A549 treated with AZD9567 at 1 μM for 4 hours (cell line): ENCODE data around the gene KRTAP10-9. TPM values are rescaled to one million over a fixed set of nuclear protein-coding genes. Genes with fewer than 3 reads are reported as not detected.

Source experiments
- total RNA-seq: library from RNA; stranded (reverse); fragments of 200-300 nt; extraction: Qiagen RNA extraction; gene quantifications from 5 replicates; pipeline ENCODE4 v1.2.3, GENCODE V29; 2022; ENCODE audit not compliant: insufficient read depth

The KRTAP10-9 gene, protein sequence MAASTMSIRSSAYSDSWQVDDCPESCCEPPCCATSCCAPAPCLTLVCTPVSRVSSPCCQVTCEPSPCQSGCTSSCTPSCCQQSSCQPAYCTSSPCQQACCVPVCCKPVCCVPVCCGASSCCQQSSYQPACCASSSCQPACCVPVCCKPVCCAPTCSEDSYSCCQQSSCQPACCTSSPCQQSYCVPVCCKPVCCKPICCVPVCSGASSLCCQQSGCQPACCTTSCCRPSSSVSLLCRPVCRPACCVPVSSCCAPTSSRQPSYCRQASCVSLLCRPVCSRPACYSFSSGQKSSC
- total RNA-seq = not detected in 5 replicates

DNA sequence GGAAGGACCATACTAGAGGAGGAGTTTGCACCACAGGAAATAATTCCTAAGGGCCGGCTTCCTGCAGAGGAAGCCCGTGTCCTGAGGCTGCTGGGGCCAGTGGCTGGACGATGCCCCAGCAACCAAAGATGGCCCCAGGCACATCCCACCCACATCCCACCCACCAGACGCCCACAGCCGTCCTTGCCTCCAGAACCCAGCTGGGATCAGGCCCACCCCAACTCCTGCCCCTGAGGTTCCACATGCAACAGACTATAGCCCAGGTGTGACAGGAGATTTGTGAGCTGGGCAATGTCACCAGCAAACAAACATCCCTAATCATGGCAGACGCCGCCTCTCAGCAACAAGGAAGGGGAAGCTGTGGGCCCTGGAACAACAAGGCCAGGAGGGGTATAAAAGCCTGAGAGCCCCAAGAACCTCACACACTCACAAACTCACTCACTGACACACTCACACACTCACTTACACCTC lies at the start of gene KRTAP10-9:
TSS of gene KRTAP10-9 (plus strand) at position 421 of the 471 bp plus-strand sequence. CDS start 79 bp downstream, outside the sequence.

DNA sequence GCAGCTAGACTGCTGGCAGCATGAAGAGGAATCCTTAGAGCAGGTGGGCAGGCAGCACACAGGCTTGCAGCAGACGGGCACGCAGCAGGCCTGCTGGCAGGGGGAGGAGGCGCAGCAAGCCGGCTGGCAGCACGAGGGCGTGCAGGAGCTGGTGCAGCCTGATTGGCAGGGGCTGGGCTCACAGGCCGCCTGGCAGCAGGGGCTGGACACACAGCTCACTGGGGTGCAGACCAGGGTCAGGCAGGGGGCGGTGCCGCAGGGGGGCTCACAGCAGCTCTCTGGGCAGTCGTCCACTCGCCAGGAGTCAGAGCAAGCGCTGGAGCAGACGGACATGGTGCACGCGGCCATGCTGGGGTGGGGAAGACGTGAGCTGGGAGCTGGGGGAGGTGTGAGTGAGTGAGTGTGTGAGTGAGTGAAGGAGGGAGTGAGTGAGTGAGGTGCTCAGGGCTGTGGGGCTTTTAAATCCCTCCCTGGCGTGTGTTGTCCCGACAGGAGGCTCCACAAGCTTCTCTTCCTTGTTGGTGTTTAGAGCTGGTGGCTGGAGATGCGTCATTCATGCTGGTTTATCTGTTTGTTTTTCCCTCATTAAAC lies 46.6 kb upstream of the KRTAP10-9 start, which contains the start of gene KRTAP10-5:
TSS of gene KRTAP10-5 (minus strand) at position 374 of the 591 bp plus-strand sequence. CDS start at position 348, 26 bp downstream.

DNA sequence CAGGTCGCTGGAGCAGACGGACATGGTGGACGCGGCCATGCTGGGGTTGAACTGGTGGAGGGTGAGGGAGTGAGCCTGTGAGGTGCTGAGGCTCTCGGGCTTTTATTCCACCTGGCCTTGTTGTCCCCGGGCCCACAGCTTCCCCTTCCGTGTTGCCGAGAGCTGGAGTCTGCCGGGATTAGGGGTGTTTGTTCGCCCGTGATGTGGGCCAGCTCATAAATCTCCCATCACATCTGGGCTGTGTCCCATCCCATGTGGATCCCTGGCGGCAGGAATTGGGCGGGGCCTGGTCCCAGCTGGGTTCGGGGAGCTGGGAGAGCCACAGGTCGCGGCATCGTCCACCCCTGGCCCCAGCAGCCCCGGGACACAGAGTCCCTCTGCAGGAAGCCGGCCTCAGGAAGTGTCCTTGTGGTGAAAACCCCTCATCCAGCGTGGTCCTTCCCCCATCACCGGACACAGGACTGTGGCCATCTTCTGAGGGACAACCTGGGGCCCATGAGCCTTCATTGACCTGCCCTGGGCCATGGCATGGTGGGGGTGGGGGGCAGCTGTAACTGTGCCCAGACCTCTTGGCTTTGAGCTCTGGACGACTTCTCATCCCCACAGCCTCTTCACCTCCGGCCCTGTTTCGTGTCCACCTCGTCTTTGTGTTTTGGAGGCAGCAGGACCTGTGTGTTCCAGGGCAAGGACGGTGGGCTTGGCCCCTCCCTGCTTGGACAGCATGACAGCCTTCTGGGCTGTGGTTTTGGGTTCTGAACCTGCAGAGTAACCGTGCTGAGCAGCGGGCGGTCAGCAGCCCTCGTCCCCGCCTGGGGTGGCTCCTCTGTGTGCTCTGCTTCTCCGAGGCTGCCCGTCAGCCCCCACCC lies 34.2 kb upstream of the KRTAP10-9 start, which contains the start of gene KRTAP10-6:
TSS of gene KRTAP10-6 (minus strand) at position 60 of the 866 bp plus-strand sequence. CDS start at position 39, 21 bp downstream.

DNA sequence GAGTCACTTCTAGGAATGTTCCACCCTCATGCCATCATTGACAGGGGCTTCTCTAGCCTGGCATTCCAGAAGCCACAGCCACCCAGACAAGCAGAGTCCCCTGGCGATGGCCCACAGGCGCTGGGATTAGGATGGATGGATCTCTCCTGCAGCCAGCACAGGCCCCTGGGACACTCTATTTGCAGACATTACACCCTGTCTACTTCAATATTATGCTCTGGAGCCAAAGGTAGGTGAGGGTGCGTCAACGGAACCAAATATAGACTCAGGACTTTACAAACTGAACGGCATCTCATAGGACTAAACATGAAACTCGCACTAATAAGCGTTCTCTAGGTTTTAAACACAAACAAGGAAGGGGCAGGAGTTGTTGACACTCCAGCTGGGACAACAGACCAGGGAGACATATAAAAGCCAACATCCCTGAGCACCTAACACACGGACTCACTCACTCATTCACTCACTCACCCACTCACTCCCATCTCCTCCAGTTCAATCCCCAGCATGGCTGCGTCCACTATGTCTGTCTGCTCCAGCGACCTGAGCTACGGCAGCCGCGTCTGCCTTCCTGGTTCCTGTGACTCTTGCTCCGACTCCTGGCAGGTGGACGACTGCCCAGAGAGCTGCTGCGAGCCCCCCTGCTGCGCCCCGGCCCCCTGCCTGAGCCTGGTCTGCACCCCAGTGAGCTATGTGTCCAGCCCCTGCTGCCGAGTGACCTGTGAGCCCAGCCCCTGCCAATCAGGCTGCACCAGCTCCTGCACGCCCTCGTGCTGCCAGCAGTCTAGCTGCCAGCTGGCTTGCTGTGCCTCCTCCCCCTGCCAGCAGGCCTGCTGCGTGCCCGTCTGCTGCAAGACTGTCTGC lies 26.5 kb upstream of the KRTAP10-9 start, which contains the start of gene KRTAP10-7:
TSS of gene KRTAP10-7 (plus strand) at position 480 of the 861 bp plus-strand sequence. CDS start at position 505, 25 bp downstream.

DNA sequence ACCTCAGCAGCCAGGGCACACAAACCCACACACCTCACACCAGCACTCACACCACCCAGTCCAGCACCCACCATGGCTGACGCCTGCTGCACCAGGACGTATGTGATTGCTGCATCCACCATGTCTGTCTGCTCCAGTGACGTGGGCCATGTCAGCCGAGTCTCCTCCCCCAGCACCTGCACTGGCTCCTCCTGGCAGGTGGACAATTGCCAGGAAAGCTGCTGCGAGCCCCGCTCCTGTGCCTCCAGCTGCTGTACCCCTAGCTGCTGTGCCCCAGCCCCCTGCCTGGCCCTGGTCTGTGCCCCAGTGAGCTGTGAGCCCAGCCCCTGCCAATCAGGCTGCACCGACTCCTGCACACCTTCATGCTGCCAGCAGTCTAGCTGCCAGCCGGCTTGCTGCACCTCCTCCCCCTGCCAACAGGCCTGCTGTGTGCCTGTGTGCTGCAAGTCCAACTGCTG lies 14.8 kb upstream of the KRTAP10-9 start, which contains the start of gene KRTAP10-8:
TSS of gene KRTAP10-8 (plus strand) at position 51 of the 458 bp plus-strand sequence. CDS start at position 73, 22 bp downstream.

DNA sequence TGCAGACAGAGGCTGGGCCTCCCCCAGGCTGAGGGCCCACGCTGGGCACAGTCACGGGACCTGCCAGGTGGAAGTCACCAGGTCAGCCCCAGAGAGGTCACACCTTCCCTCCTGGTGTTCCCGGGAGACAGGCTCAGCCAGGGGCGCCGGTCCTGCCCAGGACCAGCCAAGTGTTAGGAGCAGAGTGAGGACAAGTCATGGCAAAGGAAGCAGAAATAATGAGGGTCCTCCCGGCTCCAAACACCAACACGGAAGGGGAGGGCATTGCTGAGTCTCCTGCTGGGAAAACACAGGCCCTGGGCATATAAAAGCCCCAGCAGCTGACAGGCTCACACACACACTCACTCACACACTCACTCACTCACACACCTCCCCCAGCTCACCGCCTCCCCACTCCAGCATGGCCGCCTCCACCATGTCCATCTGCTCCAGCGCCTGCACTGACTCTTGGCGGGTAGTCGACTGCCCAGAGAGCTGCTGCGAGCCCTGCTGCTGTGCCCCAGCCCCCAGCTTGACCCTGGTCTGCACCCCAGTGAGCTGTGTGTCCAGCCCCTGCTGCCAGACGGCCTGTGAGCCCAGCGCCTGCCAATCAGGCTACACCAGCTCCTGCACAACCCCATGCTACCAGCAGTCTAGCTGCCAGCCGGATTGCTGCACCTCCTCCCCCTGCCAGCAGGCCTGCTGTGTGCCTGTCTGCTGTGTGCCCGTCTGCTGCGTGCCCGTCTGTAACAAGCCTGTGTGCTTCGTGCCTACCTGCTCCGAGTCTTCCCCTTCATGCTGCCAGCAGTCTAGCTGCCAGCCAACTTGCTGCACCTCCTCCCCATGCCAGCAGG lies 10.3 kb downstream of the KRTAP10-9 start, which contains the start of gene KRTAP10-10:
TSS of gene KRTAP10-10 (plus strand) at position 339 of the 833 bp plus-strand sequence. CDS start at position 401, 62 bp downstream.

DNA sequence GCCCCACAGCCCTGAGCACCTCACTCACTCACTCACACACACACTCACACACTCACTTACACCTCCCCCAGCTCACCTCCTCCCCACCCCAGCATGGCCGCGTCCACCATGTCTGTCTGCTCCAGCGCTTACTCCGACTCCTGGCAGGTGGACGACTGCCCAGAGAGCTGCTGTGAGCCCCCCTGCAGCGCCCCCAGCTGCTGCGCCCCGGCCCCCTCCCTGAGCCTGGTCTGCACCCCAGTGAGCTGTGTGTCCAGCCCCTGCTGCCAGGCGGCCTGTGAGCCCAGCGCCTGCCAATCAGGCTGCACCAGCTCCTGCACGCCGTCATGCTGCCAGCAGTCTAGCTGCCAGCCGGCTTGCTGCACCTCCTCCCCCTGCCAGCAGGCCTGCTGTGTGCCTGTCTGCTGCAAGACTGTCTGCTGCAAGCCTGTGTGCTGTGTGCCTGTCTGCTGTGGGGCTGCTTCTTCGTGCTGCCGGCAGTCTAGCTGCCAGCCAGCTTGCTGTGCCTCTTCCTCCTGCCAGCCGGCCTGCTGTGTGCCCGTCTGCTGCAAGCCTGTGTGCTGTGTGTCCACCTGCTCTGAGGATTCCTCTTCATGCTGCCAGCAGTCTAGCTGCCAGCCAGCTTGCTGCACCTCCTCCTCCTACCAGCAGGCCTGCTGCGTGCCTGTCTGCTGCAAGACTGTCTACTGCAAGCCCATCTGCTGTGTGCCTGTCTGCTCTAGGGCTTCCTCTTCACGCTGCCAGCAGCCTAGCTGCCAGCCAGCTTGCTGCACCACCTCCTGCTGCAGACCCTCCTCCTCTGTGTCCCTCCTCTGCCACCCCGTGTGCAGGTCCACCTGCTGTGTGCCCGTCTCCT lies 19.7 kb downstream of the KRTAP10-9 start, which contains the start of gene KRTAP10-11:
TSS of gene KRTAP10-11 (plus strand) at position 49 of the 856 bp plus-strand sequence. CDS start at position 94, 45 bp downstream.

DNA sequence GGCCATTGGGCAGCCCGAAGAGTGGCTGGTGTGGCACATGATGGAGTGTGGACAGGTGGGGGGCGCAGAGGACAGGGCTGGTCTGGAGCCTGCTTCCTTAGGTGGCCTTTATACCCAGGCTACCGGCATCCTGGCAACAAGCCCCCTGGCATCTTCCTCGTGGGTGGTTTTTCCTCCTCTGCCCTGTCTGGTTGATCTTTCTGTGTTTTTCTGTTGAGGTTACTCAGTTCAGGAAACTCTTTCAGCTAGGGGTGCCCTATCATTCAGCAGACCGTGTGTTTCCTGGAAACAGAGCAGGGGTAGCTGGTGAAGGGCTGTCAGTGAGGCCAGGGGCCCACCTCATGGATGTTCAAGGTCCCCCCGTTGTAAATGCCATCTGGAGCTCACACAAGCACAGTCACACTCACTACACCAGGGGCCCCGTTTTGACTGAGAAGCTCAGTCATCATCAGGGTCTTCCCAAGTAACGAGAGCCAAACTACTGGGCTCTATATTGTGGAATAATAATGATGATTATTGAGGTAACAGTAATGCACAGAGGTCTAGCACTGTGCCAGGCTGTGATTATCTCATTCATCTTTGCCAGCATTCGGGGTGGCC lies 27.8 kb downstream of the KRTAP10-9 start, which contains the start of gene KRTAP12-4:
TSS of gene KRTAP12-4 (minus strand) at position 84 of the 600 bp plus-strand sequence. CDS start at position 39, 45 bp downstream.

DNA sequence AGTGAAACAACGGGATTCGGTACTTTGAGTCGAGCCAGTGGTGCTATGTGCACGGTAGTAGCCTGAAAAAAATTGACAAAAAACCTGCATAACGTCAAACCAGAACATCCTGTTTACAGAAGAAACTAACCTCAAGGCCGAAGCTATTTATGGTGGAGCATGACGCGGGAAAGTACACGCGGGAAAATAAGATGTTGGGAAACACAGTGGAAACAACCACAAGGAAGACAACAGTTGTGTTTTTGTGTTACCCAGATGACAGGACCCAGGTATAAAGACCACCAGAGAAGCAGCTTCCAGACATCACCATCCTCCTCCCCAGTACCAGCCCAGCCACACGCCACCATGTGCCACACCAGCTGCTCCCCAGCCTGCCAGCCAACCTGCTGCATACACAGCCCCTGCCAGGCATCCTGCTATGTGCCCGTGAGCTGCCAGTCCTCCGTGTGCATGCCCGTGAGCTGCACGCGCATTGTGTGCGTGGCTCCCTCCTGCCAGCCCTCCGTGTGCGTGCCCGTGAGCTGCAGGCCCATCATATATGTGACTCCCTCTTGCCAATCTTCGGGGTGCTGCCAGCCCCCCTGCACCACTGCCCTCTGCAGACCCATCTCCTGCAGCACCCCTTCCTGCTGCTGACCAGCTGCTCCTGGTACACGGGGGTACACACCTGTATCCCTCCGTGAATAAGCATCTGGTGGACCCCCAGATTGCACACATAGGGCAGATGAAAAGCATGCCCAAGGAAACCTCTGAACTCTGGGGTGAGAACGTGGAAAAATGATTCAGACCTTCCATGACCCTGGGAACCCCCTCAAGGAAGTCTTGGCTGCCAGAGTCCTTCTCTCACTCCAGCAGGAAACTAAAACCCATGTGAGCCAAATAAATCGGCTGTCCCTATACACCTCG lies 31.0 kb downstream of the KRTAP10-9 start, which contains the start of gene KRTAP12-3:
TSS of gene KRTAP12-3 (plus strand) at position 298 of the 906 bp plus-strand sequence. CDS start at position 346, 48 bp downstream.

DNA sequence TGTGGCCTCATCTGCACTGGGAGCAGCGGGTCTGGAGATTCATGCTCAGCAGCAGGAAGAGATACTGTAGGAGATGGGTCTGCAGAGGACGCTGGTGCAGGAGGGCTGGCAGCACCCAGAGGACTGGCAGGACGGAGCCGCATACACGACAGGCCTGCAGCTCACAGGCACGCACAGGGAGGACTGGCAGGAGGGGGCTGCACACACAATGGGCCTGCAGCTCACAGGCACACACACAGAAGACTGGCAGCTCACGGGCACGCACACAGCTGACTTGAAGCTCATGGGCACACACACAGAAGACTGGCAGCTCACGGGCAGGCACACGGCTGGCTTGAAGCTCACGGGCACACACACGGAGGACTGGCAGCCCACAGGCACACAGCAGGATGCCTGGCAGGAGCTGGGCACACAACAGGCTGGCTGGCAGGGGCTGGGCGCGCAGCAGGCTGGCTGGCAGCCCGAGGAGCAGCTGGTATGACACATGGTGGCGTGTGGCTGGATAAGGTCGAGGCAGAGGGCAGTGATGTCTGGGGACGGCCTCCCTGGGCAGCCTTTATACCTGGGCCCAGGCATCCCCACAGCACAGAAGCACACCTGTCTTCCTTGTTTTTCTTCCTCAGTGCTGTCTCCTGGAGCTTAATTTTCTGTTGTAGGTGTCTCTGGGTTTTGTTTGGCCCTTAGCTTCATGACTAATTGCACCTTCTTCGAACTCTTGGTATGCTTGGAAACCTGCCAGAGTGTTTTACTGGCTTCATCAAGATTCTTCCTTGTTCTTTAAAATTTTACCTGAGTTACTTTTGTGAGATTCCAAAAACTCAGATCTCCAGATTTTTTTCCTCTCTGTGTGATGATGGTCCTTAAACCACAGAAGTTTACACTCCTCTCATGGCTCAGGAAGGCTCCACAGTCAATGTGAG lies 39.8 kb downstream of the KRTAP10-9 start, which contains the start of gene KRTAP12-2:
TSS of gene KRTAP12-2 (minus strand) at position 527 of the 920 bp plus-strand sequence. CDS start at position 486, 41 bp downstream.

Other genes starting within 250 kb of the KRTAP10-9 start
- 1.6 to 2.8 TPM (median 2.4 TPM) in 5 replicates for gene LRRC3, start 171.6 kb upstream of the KRTAP10-9 start, total RNA-seq
- gene KRTAP10-1, start 86.9 kb upstream of the KRTAP10-9 start, total RNA-seq = not detected in 5 replicates
- gene KRTAP10-2, start 75.6 kb upstream of the KRTAP10-9 start, total RNA-seq = not detected in 5 replicates
- gene KRTAP10-3, start 68.3 kb upstream of the KRTAP10-9 start, total RNA-seq = not detected in 5 replicates
- gene KRTAP10-4, start 53.4 kb upstream of the KRTAP10-9 start, total RNA-seq = not detected in 5 replicates
- not detected in 5 replicates for gene KRTAP10-5, start 46.5 kb upstream of the KRTAP10-9 start, total RNA-seq
- not detected in 5 replicates for gene KRTAP10-6, start 34.6 kb upstream of the KRTAP10-9 start, total RNA-seq
- not detected in 5 replicates for gene KRTAP10-7, start 26.5 kb upstream of the KRTAP10-9 start, total RNA-seq
- not detected in 5 replicates for gene KRTAP10-8, start 15.0 kb upstream of the KRTAP10-9 start, total RNA-seq
- gene KRTAP10-10, start 10.3 kb downstream of the KRTAP10-9 start, total RNA-seq = not detected in 5 replicates
- gene KRTAP10-11, start 19.3 kb downstream of the KRTAP10-9 start, total RNA-seq = not detected in 5 replicates
- gene KRTAP12-4, start 27.6 kb downstream of the KRTAP10-9 start, total RNA-seq = not detected in 5 replicates
- gene KRTAP12-3, start 30.8 kb downstream of the KRTAP10-9 start, total RNA-seq = not detected in 5 replicates
- gene KRTAP12-2, start 39.8 kb downstream of the KRTAP10-9 start, total RNA-seq = not detected in 5 replicates
- gene KRTAP12-1, start 55.1 kb downstream of the KRTAP10-9 start, total RNA-seq = not detected in 5 replicates
- not detected in 5 replicates for gene KRTAP10-12, start 70.1 kb downstream of the KRTAP10-9 start, total RNA-seq
- 0.02 TPM in 1 of 5 replicates, not detected in the others for gene TSPEAR, start 84.5 kb downstream of the KRTAP10-9 start, total RNA-seq
- 26.1 to 39.4 TPM (median 38.1 TPM) in 5 replicates for gene UBE2G2, start 174.7 kb downstream of the KRTAP10-9 start, total RNA-seq
- 62.4 to 75.2 TPM (median 68.4 TPM) in 5 replicates for gene SUMO3, start 191.0 kb downstream of the KRTAP10-9 start, total RNA-seq
- gene PTTG1IP, start 246.6 kb downstream of the KRTAP10-9 start, total RNA-seq = 82.9 to 95.4 TPM (median 93.7 TPM) in 5 replicates